ENCODE measurements around the gene TMBIM1. TPM values are rescaled to one million over a fixed set of nuclear protein-coding genes. Genes with fewer than 3 reads are reported as not detected.

Gene TMBIM1
- total and polyA plus RNA-seq, 8 donors = 56.6 to 196 (median 159) TPM

GRCh38 chr2:218298314-218298875 is 6.1 kb upstream of the TMBIM1 start:
- peaks cover 11 to 36% (median 29%) of the 10 kb centered on the region in 3 donors for H3K4me1 ChIP-seq
- DNase-seq (no peak), FAIRE-seq (no peak), ATAC-seq (no peak)
- peak overlapping the region in 2 of 4 donors; percentile 62 to 98 for H3K27ac ChIP-seq
- no peaks in the 10 kb centered on the region for H3K9me3 ChIP-seq
- TF ChIP-seq CTCF (IDR thresholded peaks at IDR 0.05) = no peak
- 54 to 62% methylated on average over 6 of the region's 6 CpGs for WGBS, 2 donors
- intact Hi-C loops (cut with DNase I) = no loop called here
- H3K4me3 ChIP-seq = no peak overlapping the region
- no peaks in the 10 kb centered on the region for H3K36me3 ChIP-seq
- H3K27me3 ChIP-seq = no peaks in the 10 kb centered on the region

GRCh38 chr2:218296847-218297246 is 4.5 kb upstream of the TMBIM1 start:
- ATAC-seq (no peak), FAIRE-seq (no peak), DNase-seq (no peak)
- WGBS, 2 donors = 68 to 76% methylated on average over 7 of the region's 7 CpGs
- intact Hi-C loops (cut with DNase I) = no loop called here
- H3K4me1 ChIP-seq = peaks cover 19 to 43% (median 38%) of the 10 kb centered on the region in 3 donors
- H3K27ac ChIP-seq = peak overlapping the region in 2 of 4 donors; percentile 39 to 98
- H3K9me3 ChIP-seq = no peaks in the 10 kb centered on the region
- H3K27me3 ChIP-seq = no peaks in the 10 kb centered on the region
- TF ChIP-seq CTCF (IDR thresholded peaks at IDR 0.05) = no peak
- H3K4me3 ChIP-seq = no peak overlapping the region
- H3K36me3 ChIP-seq = no peaks in the 10 kb centered on the region

- whole genome bisulfite sequencing, 2 donors = 77 to 85% methylated on average over 1 of the region's 1 CpG
- H3K27me3 ChIP-seq = no peaks in the 10 kb centered on the region
- no peak overlapping the region for H3K4me3 ChIP-seq
- no peak for ATAC-seq
- no peaks in the 10 kb centered on the region for H3K36me3 ChIP-seq
- FAIRE-seq = no peak
- no peak for TF ChIP-seq CTCF (IDR thresholded peaks at IDR 0.05)
- intact Hi-C loops (cut with DNase I) = no loop called here
- no peak for DNase-seq
- H3K9me3 ChIP-seq = no peaks in the 10 kb centered on the region
- peak overlapping the region; percentile 96 to 100 (median 98) for H3K27ac ChIP-seq
- peaks cover 19 to 43% (median 38%) of the 10 kb centered on the region in 3 donors for H3K4me1 ChIP-seq
Measured at GRCh38 chr2:218296200-218296599, 3.9 kb upstream of the TMBIM1 start.

GRCh38 chr2:218295029-218295428 is 2.7 kb upstream of the TMBIM1 start:
- Histone ChIP-seq H3K4me3 (no peak overlapping the region), H3K36me3 (no peaks in the 10 kb centered on the region), H3K27me3 (no peaks in the 10 kb centered on the region), H3K9me3 (no peaks in the 10 kb centered on the region), H3K27ac (peak overlapping the region; percentile 96 to 100 (median 98)), H3K4me1 (peaks cover 19 to 47% (median 47%) of the 10 kb centered on the region in 3 donors)
- peak; percentile 13 to 49 (median 30) for ATAC-seq
- no peak for TF ChIP-seq CTCF (IDR thresholded peaks at IDR 0.05)
- 5 to 14% methylated on average over 7 of the region's 7 CpGs for WGBS, 2 donors
- intact Hi-C loops (cut with DNase I) = no loop called here
- no peak for FAIRE-seq
- peak in 4 of 6 donors; percentile 50 to 64 (median 57) for DNase-seq

GRCh38 chr2:218294430-218295022 is 2.2 kb upstream of the TMBIM1 start:
- H3K9me3 ChIP-seq = no peaks in the 10 kb centered on the region
- no peak overlapping the region for H3K4me3 ChIP-seq
- H3K27me3 ChIP-seq = no peaks in the 10 kb centered on the region
- no peaks in the 10 kb centered on the region for H3K36me3 ChIP-seq
- no peak for FAIRE-seq
- TF ChIP-seq CTCF (IDR thresholded peaks at IDR 0.05) = no peak
- DNase-seq = peak in 1 of 6 donors; percentile 44
- 30 to 39% methylated on average over 5 of the region's 5 CpGs for WGBS, 2 donors
- intact Hi-C loops (cut with DNase I) = no loop called here
- peak overlapping the region; percentile 96 to 100 (median 98) for H3K27ac ChIP-seq
- H3K4me1 ChIP-seq = peaks cover 19 to 50% (median 47%) of the 10 kb centered on the region in 3 donors
- ATAC-seq = peak in 3 of 4 donors; percentile 8 to 18 (median 13)
